Subcutaneous abdominal adipose tissue (tissue), 5 donors: ENCODE results near the gene TMEM38A.
"Not testable (repeated sequence)": the region's sequence is repeated elsewhere in the genome, so short reads cannot be mapped to it uniquely, and the experiment has no call there.

ENCODE experiments used
- H3K27ac ChIP-seq: one replicate; pipeline ENCODE4 v1.7.0; 2013; ENCODE audit warnings: low read depth, mild to moderate bottlenecking, inconsistent platforms, low read length, moderate library complexity
- H3K27me3 ChIP-seq, 5 donors: one replicate each; pipeline ENCODE4 v1.7.0; 2013; ENCODE audit warnings: low read length in 5 of 5, inconsistent platforms in 1 of 5; ENCODE audit not compliant: control insufficient read depth in 5 of 5, insufficient read depth in 4 of 5
- H3K36me3 ChIP-seq, 5 donors: one replicate each; pipeline ENCODE4 v1.7.0; 2013; ENCODE audit warnings: low read length in 5 of 5; ENCODE audit not compliant: control insufficient read depth in 5 of 5, insufficient read depth in 5 of 5
- H3K4me1 ChIP-seq, 5 donors: one replicate each; pipeline ENCODE4 v1.7.0; 2013; ENCODE audit warnings: low read length in 5 of 5, mild to moderate bottlenecking in 3 of 5, moderate library complexity in 1 of 5; ENCODE audit not compliant: control insufficient read depth in 5 of 5, insufficient read depth in 5 of 5
- H3K4me3 ChIP-seq, 5 donors: one replicate each; pipeline ENCODE4 v1.7.0; 2013; ENCODE audit warnings: low read length in 5 of 5, low read depth in 1 of 5
- H3K9ac ChIP-seq, 5 donors: one replicate each; pipeline ENCODE4 v1.7.0; 2013; ENCODE audit warnings: low read length in 5 of 5, mild to moderate bottlenecking in 4 of 5, moderate library complexity in 3 of 5
- H3K9me3 ChIP-seq, 5 donors: one replicate each; pipeline ENCODE4 v1.7.0; 2013; ENCODE audit warnings: low read length in 5 of 5; ENCODE audit not compliant: control insufficient read depth in 5 of 5
- donor health status: healthy.
- donor health status: healthy.
- donor health status: healthy.
- donor health status: healthy.
- donor health status: healthy.

TMEM38A gene

DNA sequence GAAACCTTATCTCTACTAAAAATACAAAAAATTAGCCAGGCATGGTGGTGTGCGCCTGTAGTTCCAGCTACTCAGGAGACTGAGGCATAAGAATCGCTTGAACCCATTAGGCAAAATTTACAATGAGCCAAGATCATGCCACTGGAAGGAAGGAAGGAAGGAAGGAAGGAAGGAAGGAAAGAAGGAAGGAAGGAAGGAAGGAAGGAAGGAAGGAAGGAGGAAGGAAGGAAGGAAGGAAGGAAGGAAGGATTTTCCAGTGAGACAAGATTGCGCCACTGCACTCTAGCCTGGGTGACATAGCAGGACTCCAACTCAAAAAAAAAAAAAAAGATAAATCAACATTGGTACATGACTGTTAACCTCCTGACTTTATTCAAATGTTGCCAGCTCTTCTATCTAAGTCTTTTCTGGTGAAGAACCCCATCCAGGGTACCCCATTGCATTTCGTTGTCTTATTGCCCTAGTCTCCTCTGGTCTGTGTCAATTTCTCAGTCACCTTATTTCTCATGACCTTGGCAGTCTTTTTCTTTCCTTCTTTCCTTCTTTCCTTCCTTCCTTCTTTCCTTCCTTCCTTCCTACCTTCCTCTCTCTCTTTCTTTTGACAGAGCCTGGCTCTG lies 74.8 kb downstream of the TMEM38A start:
- not testable (repeated sequence) for H3K36me3 ChIP-seq, H3K9ac ChIP-seq, H3K4me3 ChIP-seq, H3K27ac ChIP-seq, H3K9me3 ChIP-seq, H3K27me3 ChIP-seq, H3K4me1 ChIP-seq

GRCh38 chr19:16736709-16737108 lies 75.8 kb downstream of the TMEM38A start:
- H3K4me3 ChIP-seq, result no peak overlapping the region
- H3K36me3 ChIP-seq, result no peaks in the 10 kb centered on the region
- no peak overlapping the region for H3K27ac ChIP-seq
- peaks cover 0 to 7% (median 0%) of the 10 kb centered on the region in 5 donors for H3K4me1 ChIP-seq
- no peaks in the 10 kb centered on the region for H3K9me3 ChIP-seq
- no peaks in the 10 kb centered on the region for H3K27me3 ChIP-seq
- no peak overlapping the region for H3K9ac ChIP-seq

DNA sequence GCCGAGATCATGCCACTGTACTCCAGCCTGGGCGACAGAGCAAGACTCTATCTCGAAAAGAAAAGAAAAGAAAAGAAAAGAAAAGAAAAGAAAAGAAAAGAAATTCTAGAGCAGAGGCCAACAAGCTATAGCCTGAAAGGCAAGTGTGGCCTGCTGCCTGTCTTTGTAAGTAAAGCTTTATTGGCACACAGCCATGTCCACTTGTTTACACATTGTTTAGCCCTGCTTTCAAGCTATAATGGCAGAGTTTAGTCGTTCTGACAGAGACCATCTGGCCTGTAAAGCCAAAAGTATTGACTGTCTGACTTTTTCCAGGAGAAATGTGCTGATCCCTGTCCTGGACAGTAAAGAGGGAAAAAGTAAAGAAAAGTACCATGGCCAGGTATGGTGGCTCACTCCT lies 77.0 kb downstream of the TMEM38A start:
- H3K27ac ChIP-seq, result no peak overlapping the region
- H3K4me1 ChIP-seq, result peaks cover 0 to 7% (median 0%) of the 10 kb centered on the region in 5 donors
- no peak overlapping the region for H3K9ac ChIP-seq

GRCh38 chr19:16739546-16739945 lies 78.6 kb downstream of the TMEM38A start:
- H3K36me3 ChIP-seq, result no peaks in the 10 kb centered on the region
- H3K9ac ChIP-seq, result no peak overlapping the region
- no peaks in the 10 kb centered on the region for H3K9me3 ChIP-seq
- no peak overlapping the region for H3K27ac ChIP-seq
- no peaks in the 10 kb centered on the region for H3K4me1 ChIP-seq
- no peaks in the 10 kb centered on the region for H3K27me3 ChIP-seq
- no peak overlapping the region for H3K4me3 ChIP-seq

More for the DNA sequence above, 77.0 kb downstream of the TMEM38A start:
- Histone ChIP-seq H3K27me3 (no peaks in the 10 kb centered on the region), H3K36me3 (no peaks in the 10 kb centered on the region), H3K4me3 (no peak overlapping the region), H3K9me3 (no peaks in the 10 kb centered on the region)
